Smooth muscle cell (in vitro differentiated cells): ENCODE measurements around the gene GZMM. TPM values are rescaled to one million over a fixed set of nuclear protein-coding genes. Genes with fewer than 3 reads are reported as not detected.

ENCODE experiments used
- DNase-seq: peaks from one replicate; lab custom pipeline; 2025; ENCODE audit not compliant: unreplicated experiment; lab: John Stamatoyannopoulos, UW
- H2AFZ ChIP-seq: fragments of 200-600 bp; sonication (generic); 2 replicates; pipeline ENCODE4 v1.6.0; 2016; ENCODE audit warnings: antibody characterized with exemption, low read depth, mild to moderate bottlenecking
- H3F3A ChIP-seq: fragments of 200-600 bp; sonication (generic); 2 replicates; pipeline ENCODE4 v1.6.0; 2017; ENCODE audit warnings: antibody characterized with exemption, low read depth
- H3K27ac ChIP-seq: fragments of 200-600 bp; sonication (generic); 2 replicates; pipeline ENCODE4 v1.5.1; 2016; ENCODE audit warnings: low read depth, mild to moderate bottlenecking
- H3K27me3 ChIP-seq: fragments of 200-600 bp; sonication (generic); 2 replicates; pipeline ENCODE4 v1.6.1; 2016; ENCODE audit warnings: low read depth, mild to moderate bottlenecking
- H3K36me3 ChIP-seq: fragments of 200-600 bp; sonication (generic); 2 replicates; pipeline ENCODE4 v1.5.1; 2016; ENCODE audit warnings: low read depth
- H3K4me1 ChIP-seq: fragments of 200-600 bp; sonication (generic); 2 replicates; pipeline ENCODE4 v1.5.1; 2016; ENCODE audit warnings: low read depth
- H3K4me2 ChIP-seq: fragments of 200-600 bp; sonication (generic); 2 replicates; pipeline ENCODE4 v1.6.0; 2016; ENCODE audit warnings: mild to moderate bottlenecking
- H3K4me3 ChIP-seq: fragments of 200-600 bp; sonication (generic); 2 replicates; pipeline ENCODE4 v1.5.1; 2016; ENCODE audit warnings: mild to moderate bottlenecking
- H3K79me2 ChIP-seq: fragments of 200-600 bp; sonication (generic); 2 replicates; pipeline ENCODE4 v1.6.0; 2016; ENCODE audit warnings: low read depth, mild to moderate bottlenecking
- H3K9ac ChIP-seq: fragments of 200-600 bp; sonication (generic); 2 replicates; pipeline ENCODE4 v1.6.0; 2016; ENCODE audit warnings: low read depth
- H3K9me3 ChIP-seq: fragments of 200-600 bp; sonication (generic); replicated peaks from 2 replicates; pipeline ENCODE4 v1.5.1; 2016; ENCODE audit warnings: low read depth
- H4K20me1 ChIP-seq: fragments of 200-600 bp; sonication (generic); 2 replicates; pipeline ENCODE4 v1.6.0; 2016; ENCODE audit warnings: low read depth
- CTCF ChIP-seq: fragments of 200-600 bp; sonication (generic); IDR thresholded peaks from 2 replicates; pipeline ENCODE4 v1.5.1; 2017; ENCODE audit warnings: borderline replicate concordance, mild to moderate bottlenecking, antibody characterized with exemption; ENCODE audit not compliant: insufficient read depth, poor library complexity, severe bottlenecking
- WGBS: methylation state at CpG from one replicate; pipeline ENCODE4 v1.1.7; 2016; ENCODE audit warnings: low lambda C conversion rate; 5-methylcytosine and 5-hydroxymethylcytosine counted together
- polyA plus RNA-seq: library from polyadenylated mRNA; unstranded; fragments of >200 nt; fragmentation: Nextera tagmentation; extraction: Ambion mirVana; gene quantifications from 2 replicates; pipeline ENCODE4 v1.2.1, GENCODE V29; 2016
- total RNA-seq: library from RNA; depleted of rRNA; stranded (reverse); fragments of >200 nt; gene quantifications from 2 replicates; pipeline ENCODE4 v1.2.3, GENCODE V29; 2014

Gene GZMM
- total and polyA plus RNA-seq, 2 experiments from 2014 or later, result 0.23 TPM; not detected in 1

- peak overlapping the region; percentile 90 for H3K27ac ChIP-seq
- H3K79me2 ChIP-seq, result peaks cover 45% of the 10 kb centered on the region
- peak overlapping the region; percentile 88 for H3K4me3 ChIP-seq
Measured at GRCh38 chr19:534088-534487, 9.8 kb upstream of the GZMM start.

GRCh38 chr19:535017-535835 is 8.6 kb upstream of the GZMM start:
- no peak for TF ChIP-seq CTCF
- H3K9me3 ChIP-seq, result no peaks in the 10 kb centered on the region
- H3F3A ChIP-seq, result peaks cover 6% of the 10 kb centered on the region
- no peak overlapping the region for H3K27ac ChIP-seq
- H3K4me1 ChIP-seq, result peaks cover 11% of the 10 kb centered on the region
- H3K9ac ChIP-seq, result no peak overlapping the region
- H3K36me3 ChIP-seq, result no peaks in the 10 kb centered on the region
- no peak overlapping the region for H2AFZ ChIP-seq
- no peak overlapping the region for H3K4me2 ChIP-seq
- H4K20me1 ChIP-seq, result peaks cover 67% of the 10 kb centered on the region
- DNase-seq, result no peak
- H3K27me3 ChIP-seq, result no peaks in the 10 kb centered on the region
- H3K79me2 ChIP-seq, result peaks cover 45% of the 10 kb centered on the region
- WGBS, result 80% methylated on average over 16 of the region's 16 CpGs
- H3K4me3 ChIP-seq, result no peak overlapping the region

More at GRCh38 chr19:534088-534487, 9.8 kb upstream of the GZMM start:
- no peak overlapping the region for H2AFZ ChIP-seq
- H3K9ac ChIP-seq, result peak overlapping the region; percentile 83
- peaks cover 11% of the 10 kb centered on the region for H3K4me1 ChIP-seq
- no peaks in the 10 kb centered on the region for H3K9me3 ChIP-seq
- DNase-seq, result no peak
- TF ChIP-seq CTCF, result no peak
- peak overlapping the region; percentile 100 for H3K4me2 ChIP-seq
- H3K27me3 ChIP-seq, result no peaks in the 10 kb centered on the region
- WGBS, result 96% methylated on average over 8 of the region's 14 CpGs
- peaks cover 60% of the 10 kb centered on the region for H4K20me1 ChIP-seq
- peaks cover 6% of the 10 kb centered on the region for H3F3A ChIP-seq
- H3K36me3 ChIP-seq, result no peaks in the 10 kb centered on the region

- H3F3A ChIP-seq, result peaks cover 6% of the 10 kb centered on the region
- 96% methylated on average over 55 of the region's 55 CpGs for WGBS
- no peak overlapping the region for H3K4me2 ChIP-seq
- no peak for DNase-seq
- H3K4me1 ChIP-seq, result peaks cover 11% of the 10 kb centered on the region
- H4K20me1 ChIP-seq, result peaks cover 73% of the 10 kb centered on the region
- H2AFZ ChIP-seq, result no peak overlapping the region
- H3K9ac ChIP-seq, result no peak overlapping the region
- no peak for TF ChIP-seq CTCF
- no peaks in the 10 kb centered on the region for H3K36me3 ChIP-seq
- H3K79me2 ChIP-seq, result peaks cover 45% of the 10 kb centered on the region
- H3K27me3 ChIP-seq, result no peaks in the 10 kb centered on the region
- H3K9me3 ChIP-seq, result no peaks in the 10 kb centered on the region
- H3K4me3 ChIP-seq, result no peak overlapping the region
- H3K27ac ChIP-seq, result no peak overlapping the region
Measured at GRCh38 chr19:536031-536880, 7.6 kb upstream of the GZMM start.
